SHP77 (cell line): ENCODE results near the gene CCL5.

ENCODE experiments used
- DNase-seq, 2 experiments: peaks; one replicate each; lab custom pipeline; 2025; lab: John Stamatoyannopoulos, UW

Gene CCL5

GRCh38 chr17:35867574-35867973 is 12.6 kb downstream of the CCL5 start:
- no peak for DNase-seq

GRCh38 chr17:35866341-35866950 is 13.7 kb downstream of the CCL5 start:
- DNase-seq, result no peak

GRCh38 chr17:35865412-35866340 is 14.5 kb downstream of the CCL5 start:
- no peak for DNase-seq

- DNase-seq, result no peak
Measured at GRCh38 chr17:35864853-35865252, 15.3 kb downstream of the CCL5 start.

- no peak for DNase-seq
Measured at GRCh38 chr17:35856603-35857002, 23.6 kb downstream of the CCL5 start.

- no peak for DNase-seq
Measured at GRCh38 chr17:35855965-35856364, 24.2 kb downstream of the CCL5 start.

- DNase-seq, result peak; percentile 47 to 51
Measured at GRCh38 chr17:35849469-35850348, 30.5 kb downstream of the CCL5 start.

- no peak for DNase-seq
Measured at GRCh38 chr17:35847633-35848373, 32.4 kb downstream of the CCL5 start.

GRCh38 chr17:35847006-35847405 is 33.2 kb downstream of the CCL5 start:
- DNase-seq, result no peak

- no peak for DNase-seq
Measured at GRCh38 chr17:35846055-35846809, 33.9 kb downstream of the CCL5 start.

GRCh38 chr17:35844547-35844946 is 35.6 kb downstream of the CCL5 start:
- DNase-seq, result no peak

- DNase-seq, result no peak
Measured at GRCh38 chr17:35843698-35844097, 36.5 kb downstream of the CCL5 start.

- no peak for DNase-seq
Measured at GRCh38 chr17:35842239-35842638, 37.9 kb downstream of the CCL5 start.

- DNase-seq, result no peak
Measured at GRCh38 chr17:35841505-35841904, 38.7 kb downstream of the CCL5 start.

- DNase-seq, result no peak
Measured at GRCh38 chr17:35841101-35841500, 39.1 kb downstream of the CCL5 start.

GRCh38 chr17:35825206-35825605 is 55.0 kb downstream of the CCL5 start:
- no peak for DNase-seq
